Right ventricle myocardium inferior (tissue), 1 donor: Measurements from ENCODE around the gene CERS6. TPM values are rescaled to one million over a fixed set of nuclear protein-coding genes. Genes with fewer than 3 reads are reported as not detected.

Experiments
- ATAC-seq: fragments of 200-7000 bp; cut with Tn5 transposase; one replicate; pipeline ENCODE4 v1.9.1; 2020; ENCODE audit warnings: mild to moderate bottlenecking, moderate library complexity
- DNase-seq: peaks from one replicate; pipeline ENCODE4 v3.0.0; 2021; ENCODE audit errors: missing footprints
- intact Hi-C: fragments of 100-400 bp; cut with DNase I; formaldehyde crosslinking; loops from one replicate; pipeline ENCODE4 v1.11.0; 2022
- total RNA-seq: library from RNA; stranded (reverse); fragmentation: NEBNext Ultra II Directional; extraction: Animal tissue kit (Norgen Biotek cat#: 25700); gene quantifications from one replicate; pipeline ENCODE4 v1.2.1, GENCODE V29; 2021
- donor health status: DM: no; HTN: yes; CAD: no; lungs with severe emphysema.

Gene CERS6
- total RNA-seq, 1 donor from 2014 or later: 65.7 TPM

DNA sequence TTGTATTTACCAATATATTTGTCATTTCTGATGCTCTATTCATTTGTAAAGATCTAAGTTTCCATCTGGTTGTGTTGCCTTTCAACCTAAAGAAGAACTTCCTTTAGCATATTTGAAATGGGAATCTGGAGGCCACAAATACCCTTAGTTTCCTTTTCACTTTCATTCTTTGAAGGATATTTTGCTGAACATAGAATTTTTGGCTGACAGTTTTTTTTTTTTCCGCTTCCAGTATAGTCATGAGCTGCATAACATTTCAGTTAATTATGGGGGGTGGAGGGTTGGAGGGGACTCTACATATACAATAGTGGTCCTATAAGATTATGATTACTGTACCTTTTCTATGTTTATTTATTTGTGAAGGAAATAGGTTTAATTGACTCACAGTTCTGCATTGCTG lies 83.9 kb downstream of the CERS6 start:
- ATAC-seq: no peak
- no peak for DNase-seq
- intact Hi-C loops: no loop called here

- DNase-seq: no peak
- no peak for ATAC-seq
- intact Hi-C loops: no loop called here
Observed at GRCh38 chr2:168541858-168542257, 85.8 kb downstream of the CERS6 start.

DNA sequence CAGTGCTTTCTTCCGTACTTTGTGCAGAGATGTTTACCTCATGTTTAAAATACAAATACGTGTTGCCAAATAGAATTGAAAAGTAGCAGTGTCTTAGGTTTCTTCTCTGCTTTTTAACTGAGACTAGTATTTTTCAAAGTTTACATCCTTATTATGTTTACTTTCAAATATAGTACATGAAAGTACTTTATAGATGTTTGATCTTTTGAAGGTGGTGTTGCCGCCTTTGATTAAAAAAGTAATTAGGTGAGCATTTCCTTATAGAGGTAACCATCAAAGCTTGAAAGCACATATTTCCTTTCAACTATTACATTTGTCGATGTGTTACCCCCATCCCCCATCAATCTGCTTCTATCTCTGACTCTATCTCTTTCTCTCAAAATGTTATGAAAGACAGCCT lies 87.0 kb downstream of the CERS6 start:
- intact Hi-C loops: no loop called here
- no peak for DNase-seq
- no peak for ATAC-seq

- no peak for ATAC-seq
- intact Hi-C loops: no loop called here
Observed at GRCh38 chr2:168543935-168544334, 87.9 kb downstream of the CERS6 start.

DNA sequence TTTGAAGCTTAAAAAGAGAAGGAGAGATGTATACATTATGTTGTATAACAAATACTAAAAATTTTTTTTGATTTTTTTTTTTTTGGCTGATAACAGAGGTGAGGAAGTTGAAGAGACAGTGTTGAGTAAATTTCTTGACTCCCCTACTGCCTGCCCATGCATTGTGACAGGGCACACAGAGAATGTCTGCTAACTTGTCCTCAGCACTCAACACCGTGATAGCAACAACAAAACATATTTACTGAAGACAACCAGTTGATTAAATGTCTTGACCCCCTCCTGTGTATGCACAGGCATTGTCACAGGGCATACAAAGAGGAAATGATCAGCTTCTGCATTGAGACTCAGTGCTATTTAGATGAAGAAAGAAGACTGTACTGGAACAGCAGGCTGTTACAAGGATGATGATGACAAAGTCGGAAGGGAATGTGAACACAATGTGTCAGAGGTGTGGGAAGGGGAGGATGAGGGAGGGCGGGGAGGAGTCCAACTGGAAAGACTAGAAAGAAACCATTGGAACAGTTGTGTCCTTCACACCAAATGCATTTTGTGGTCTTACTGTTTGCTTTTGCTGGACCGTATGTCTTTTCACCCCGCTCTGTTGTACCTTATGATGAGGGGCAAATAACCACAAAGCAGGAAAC lies 89.5 kb downstream of the CERS6 start:
- intact Hi-C loops: no loop called here
- ATAC-seq (peak; percentile 85), DNase-seq (no peak)

More at GRCh38 chr2:168543935-168544334, 87.9 kb downstream of the CERS6 start:
- no peak for DNase-seq

DNA sequence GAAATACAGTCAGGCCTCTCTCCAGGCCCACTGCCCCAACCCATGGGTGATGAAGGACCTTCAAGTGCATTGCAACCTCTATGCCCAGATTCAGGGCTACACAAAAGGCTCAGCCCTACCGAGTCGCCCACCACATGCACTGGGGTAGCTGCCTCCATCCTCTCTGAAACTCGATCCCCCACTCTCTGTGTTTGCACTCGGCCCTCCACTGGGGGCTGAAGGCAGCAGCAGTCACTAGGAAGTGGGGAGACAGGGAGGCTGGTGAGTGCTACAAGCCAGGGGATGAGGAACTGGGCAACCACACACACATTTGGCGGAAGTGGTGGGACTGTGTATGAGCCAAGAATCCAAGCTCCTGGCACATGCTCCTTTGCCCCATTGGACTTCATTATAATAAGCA lies 94.6 kb downstream of the CERS6 start:
- intact Hi-C loops: no loop called here
- no peak for DNase-seq
- peak; percentile 52 for ATAC-seq

DNA sequence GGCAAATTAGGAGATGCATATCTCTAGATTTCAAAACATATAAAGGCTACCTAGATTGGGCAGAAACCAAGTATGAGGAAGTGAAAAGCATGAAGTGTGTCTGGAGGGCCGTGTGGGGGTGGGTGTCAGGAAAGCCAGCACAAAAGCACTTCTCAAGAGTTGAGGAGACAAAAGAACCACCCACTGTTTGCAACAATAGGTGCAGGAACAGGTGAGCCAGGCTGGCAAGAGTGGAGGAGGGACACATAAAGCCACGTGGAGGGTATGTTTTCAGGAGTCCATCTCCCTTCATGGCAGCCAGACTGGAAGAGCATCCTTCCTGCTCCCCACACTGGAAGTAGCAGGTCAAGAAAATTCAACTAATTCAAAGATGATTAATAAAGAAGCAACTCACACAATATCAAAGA lies 96.4 kb downstream of the CERS6 start:
- DNase-seq (no peak), ATAC-seq (no peak)
- intact Hi-C loops: no loop called here

- ATAC-seq (no peak), DNase-seq (no peak)
- intact Hi-C loops: no loop called here
Observed at GRCh38 chr2:168555283-168555682, 99.2 kb downstream of the CERS6 start.

GRCh38 chr2:168559187-168559586 lies 103.1 kb downstream of the CERS6 start:
- intact Hi-C loops: no loop called here
- ATAC-seq (peak; percentile 48), DNase-seq (no peak)

GRCh38 chr2:168560817-168561499 lies 104.9 kb downstream of the CERS6 start:
- intact Hi-C loops: no loop called here
- no peak for ATAC-seq
- DNase-seq: no peak

DNA sequence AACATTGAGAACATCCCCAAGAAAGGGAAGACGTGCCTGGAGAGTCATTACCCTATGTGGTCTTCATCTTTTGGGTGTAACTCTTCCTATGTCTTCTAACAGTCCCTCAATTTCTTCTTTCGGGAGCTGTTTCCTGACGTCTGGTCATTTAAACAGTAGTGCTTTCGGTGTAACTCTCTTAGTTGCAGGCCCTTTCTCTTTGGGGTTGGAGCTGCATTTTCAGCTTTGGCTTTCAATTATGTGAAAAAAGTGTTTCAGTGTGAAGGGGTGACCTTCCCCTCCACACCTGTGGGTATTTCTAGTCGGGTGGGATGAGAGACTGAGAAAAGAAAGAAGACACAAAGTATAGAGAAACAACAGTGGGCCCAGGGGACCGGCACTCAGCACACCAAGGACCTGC lies 105.9 kb downstream of the CERS6 start:
- no peak for DNase-seq
- no peak for ATAC-seq
- intact Hi-C loops: no loop called here

DNA sequence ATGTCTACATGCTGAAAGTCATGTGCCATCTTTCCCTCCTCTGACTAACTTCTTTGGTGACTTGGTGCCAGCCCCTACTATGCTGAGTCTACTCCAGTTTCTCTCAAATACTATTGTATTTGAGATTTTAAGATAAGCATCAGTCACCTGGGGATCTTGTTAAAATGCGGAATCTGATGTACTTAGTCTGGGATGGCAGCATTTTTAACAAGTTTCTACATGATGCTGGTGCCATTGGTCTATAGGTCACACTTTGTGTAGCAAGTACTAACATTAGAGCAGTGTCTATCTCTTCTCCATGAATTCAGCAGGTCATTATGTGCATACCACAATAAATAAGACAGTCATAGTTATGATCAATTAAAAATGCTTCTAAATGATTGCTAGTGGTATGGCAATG lies 106.9 kb downstream of the CERS6 start:
- intact Hi-C loops: no loop called here
- ATAC-seq (no peak), DNase-seq (no peak)

GRCh38 chr2:168564641-168565040 lies 108.6 kb downstream of the CERS6 start:
- no peak for DNase-seq
- intact Hi-C loops: loop anchor here (5.0 kb wide), 3 partner anchors 32 to 123 kb away; no protein-coding TSS in a partner anchor
- no peak for ATAC-seq

DNA sequence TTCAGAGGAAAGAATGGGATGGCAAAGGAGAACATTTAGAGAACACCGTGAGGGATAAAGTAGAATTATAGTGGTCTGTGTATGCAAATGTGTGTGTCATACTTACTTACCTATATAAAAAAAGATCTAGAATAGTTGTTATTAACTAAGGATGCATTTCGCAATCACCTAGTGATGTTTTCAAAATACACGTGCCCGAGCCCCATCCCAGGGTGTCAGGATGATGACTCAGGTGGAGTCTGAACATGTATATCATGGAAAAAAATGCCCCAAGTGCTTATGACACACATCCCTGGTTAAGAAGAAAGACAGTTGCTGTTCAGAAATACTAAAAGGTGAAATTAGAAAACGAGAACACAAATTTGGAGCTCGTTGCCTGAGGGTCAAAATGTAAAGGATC lies 109.0 kb downstream of the CERS6 start:
- intact Hi-C loops: loop anchor here (5.0 kb wide), 3 partner anchors 33 to 122 kb away; no protein-coding TSS in a partner anchor
- ATAC-seq (no peak), DNase-seq (no peak)

DNA sequence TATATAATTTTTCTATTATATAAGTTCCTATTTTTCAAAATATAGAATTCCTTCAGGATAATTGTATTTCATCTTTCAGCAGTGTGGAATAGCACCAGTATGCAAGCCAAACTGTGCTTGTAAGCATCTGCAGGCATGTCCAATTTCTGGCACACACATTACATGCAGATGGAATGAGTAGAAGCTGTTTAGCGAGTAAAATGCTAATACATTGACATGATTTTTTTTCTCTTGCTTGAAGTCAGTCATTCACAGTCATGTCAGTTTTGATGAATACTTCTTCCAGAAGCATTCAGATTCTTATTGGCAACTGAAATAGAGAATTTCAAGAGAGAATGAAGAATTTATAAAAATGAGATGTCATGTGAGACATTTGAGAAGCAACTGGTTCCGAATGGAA lies 109.4 kb downstream of the CERS6 start:
- intact Hi-C loops: loop anchor here (5.0 kb wide), 3 partner anchors 33 to 122 kb away; no protein-coding TSS in a partner anchor
- no peak for DNase-seq
- no peak for ATAC-seq

- no peak for ATAC-seq
- DNase-seq: no peak
- intact Hi-C loops: loop anchor here (5.0 kb wide), 3 partner anchors 35 to 120 kb away; no protein-coding TSS in a partner anchor
Observed at GRCh38 chr2:168566974-168567665, 111.0 kb downstream of the CERS6 start.

GRCh38 chr2:168567836-168568235 lies 111.8 kb downstream of the CERS6 start:
- DNase-seq: no peak
- intact Hi-C loops: loop anchor here (5.0 kb wide), 3 partner anchors 36 to 119 kb away; no protein-coding TSS in a partner anchor
- ATAC-seq: no peak

DNA sequence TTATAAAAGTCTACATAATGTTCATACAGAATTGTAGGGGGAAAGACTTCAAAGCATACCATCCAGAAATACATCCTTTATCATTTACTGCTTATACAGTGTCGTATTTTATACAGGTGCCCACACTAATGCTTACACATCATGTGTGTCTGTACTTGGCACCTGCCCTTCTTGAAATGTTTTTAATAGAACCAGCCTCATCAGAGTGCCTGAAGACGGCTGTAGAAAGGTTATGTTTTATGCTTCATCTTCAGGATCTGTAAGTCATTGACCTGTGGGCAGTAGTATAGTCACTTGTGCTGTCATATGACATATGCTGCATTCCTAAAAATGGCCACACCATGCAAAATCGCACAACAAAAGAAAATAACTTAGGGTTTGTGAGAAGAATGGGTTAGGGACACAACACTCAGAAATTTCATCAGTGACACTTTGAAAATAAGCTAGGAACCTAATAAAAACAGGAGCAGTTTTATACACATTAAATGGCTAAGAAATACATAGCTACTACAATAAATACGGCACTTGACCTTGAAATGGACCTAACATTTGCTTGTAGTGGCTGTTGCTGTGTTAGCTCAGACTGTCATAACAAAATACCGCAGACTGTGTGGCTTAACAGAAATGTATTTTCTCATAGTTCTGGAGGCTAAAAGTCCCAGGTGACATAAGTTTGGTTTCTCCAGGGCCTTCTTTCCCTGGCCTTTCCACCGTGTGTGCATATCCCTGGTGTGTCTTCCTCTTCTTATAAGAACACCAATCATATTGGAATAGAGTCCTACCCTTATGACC lies 112.6 kb downstream of the CERS6 start:
- intact Hi-C loops: loop anchor here (5.0 kb wide), 3 partner anchors 36 to 119 kb away; no protein-coding TSS in a partner anchor
- ATAC-seq (peak; percentile 70), DNase-seq (no peak)

DNA sequence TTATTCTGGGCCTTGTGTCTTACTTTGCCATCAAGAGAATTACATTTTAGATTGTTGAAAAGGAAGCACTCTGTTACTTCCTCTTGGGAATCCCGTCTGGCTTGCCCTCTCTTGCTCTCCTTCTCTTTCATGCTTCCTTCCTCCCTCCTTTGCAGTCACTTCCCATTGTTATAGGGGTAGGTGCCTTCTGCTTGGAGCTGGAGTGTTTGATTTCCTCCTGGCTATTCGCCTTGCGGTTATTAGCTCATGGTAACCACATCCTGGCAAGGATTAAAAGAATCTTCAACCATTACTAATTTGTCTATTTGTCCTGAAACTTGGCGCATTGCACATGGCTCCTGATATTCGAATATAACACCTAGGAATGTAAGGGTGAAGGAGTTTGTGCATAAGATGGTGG lies 115.0 kb downstream of the CERS6 start:
- intact Hi-C loops: no loop called here
- ATAC-seq (no peak), DNase-seq (no peak)
